Neural cell (in vitro differentiated cells): Measurements from ENCODE around the gene USB1. TPM values are rescaled to one million over a fixed set of nuclear protein-coding genes. Genes with fewer than 3 reads are reported as not detected.

Experiments
- H2AFZ ChIP-seq: fragments of 200-600, 300-800 bp; sonication (generic), shearing (Covaris generic); 2 replicates; pipeline ENCODE4 v1.6.0; 2014; ENCODE audit warnings: low read depth, mild to moderate bottlenecking, antibody characterized with exemption, low read length, moderate library complexity
- H3F3A ChIP-seq: fragments of 200-600 bp; shearing (Covaris generic); 2 replicates; pipeline ENCODE4 v1.6.1; 2016; ENCODE audit warnings: mild to moderate bottlenecking, moderate library complexity, mixed read lengths, antibody characterized with exemption, low read length; ENCODE audit not compliant: insufficient read depth, poor library complexity, severe bottlenecking
- H3K27ac ChIP-seq: fragments of 200-600, 300-800 bp; sonication (generic), shearing (Covaris generic); 2 replicates; pipeline ENCODE4 v1.5.1; 2014; ENCODE audit warnings: mild to moderate bottlenecking, low read length, moderate library complexity
- H3K27me3 ChIP-seq: fragments of 300-800, 200-600 bp; sonication (generic), shearing (Covaris generic); 2 replicates; pipeline ENCODE4 v1.6.0; 2014; ENCODE audit warnings: mild to moderate bottlenecking, low read depth, low read length, moderate library complexity; ENCODE audit not compliant: insufficient read depth
- H3K36me3 ChIP-seq: fragments of 300-800, 200-600 bp; sonication (generic), shearing (Covaris generic); 2 replicates; pipeline ENCODE4 v1.5.1; 2014; ENCODE audit warnings: mild to moderate bottlenecking, antibody characterized with exemption, low read length, moderate library complexity; ENCODE audit not compliant: insufficient read depth
- H3K4me2 ChIP-seq: fragments of 300-800, 200-600 bp; sonication (generic), shearing (Covaris generic); 2 replicates; pipeline ENCODE4 v1.6.0; 2014; ENCODE audit warnings: mild to moderate bottlenecking, low read length
- H3K4me3 ChIP-seq: fragments of 300-800, 200-600 bp; sonication (generic), shearing (Covaris generic); 2 replicates; pipeline ENCODE4 v1.5.1; 2014; ENCODE audit warnings: mild to moderate bottlenecking, low read length, moderate library complexity
- H3K79me2 ChIP-seq: fragments of 200-600 bp; shearing (Covaris generic); replicated peaks from 2 replicates; pipeline ENCODE4 v1.6.0; 2014; ENCODE audit warnings: mild to moderate bottlenecking, low read length, moderate library complexity; ENCODE audit not compliant: insufficient read depth
- H3K9ac ChIP-seq: fragments of 300-800, 200-600 bp; sonication (generic), shearing (Covaris generic); 2 replicates; pipeline ENCODE4 v1.6.1; 2016; ENCODE audit warnings: mild to moderate bottlenecking, low read length, mixed read lengths
- H3K9me2 ChIP-seq: fragments of 200-600 bp; shearing (Covaris generic); 2 replicates; pipeline ENCODE4 v1.6.1; 2016; ENCODE audit warnings: mild to moderate bottlenecking, low read length, mixed read lengths; ENCODE audit not compliant: insufficient read depth
- H3K9me3 ChIP-seq: fragments of 200-600, 300-800 bp; sonication (generic), shearing (Covaris generic); 2 replicates; pipeline ENCODE4 v1.6.1; 2016; ENCODE audit warnings: mild to moderate bottlenecking, mixed run types, low read length, moderate library complexity, mixed read lengths
- H4K20me1 ChIP-seq: fragments of 200-600 bp; shearing (Covaris generic); 2 replicates; pipeline ENCODE4 v1.6.1; 2016; ENCODE audit warnings: mild to moderate bottlenecking, mixed run types; ENCODE audit not compliant: insufficient read depth
- EP300 ChIP-seq: fragments of 450-650 bp; conservative IDR thresholded peaks from 2 replicates; pipeline ENCODE4 v1.6.1; 2014; ENCODE audit warnings: antibody characterized with exemption, mild to moderate bottlenecking, moderate library complexity; ENCODE audit not compliant: poor library complexity, severe bottlenecking
- EZH2 ChIP-seq: fragments of 200-600, 300-800 bp; shearing (Covaris generic), sonication (generic); IDR thresholded peaks from 2 replicates; pipeline ENCODE4 v1.6.1; 2014; ENCODE audit warnings: antibody characterized with exemption, low read length, borderline replicate concordance, mild to moderate bottlenecking; ENCODE audit not compliant: insufficient read depth, poor library complexity, severe bottlenecking
- MXI1 ChIP-seq: fragments of 450-650 bp; conservative IDR thresholded peaks from 2 replicates; pipeline ENCODE4 v1.6.1; 2014; ENCODE audit warnings: antibody characterized with exemption, mild to moderate bottlenecking; ENCODE audit not compliant: poor library complexity, severe bottlenecking
- POLR2AphosphoS5 ChIP-seq: IDR thresholded peaks from 2 replicates; pipeline ENCODE4 v1.6.1; 2012
- RAD21 ChIP-seq: fragments of 450-650 bp; conservative IDR thresholded peaks from 2 replicates; pipeline ENCODE4 v1.6.1; 2014; ENCODE audit warnings: antibody characterized with exemption, mild to moderate bottlenecking, moderate library complexity
- SMC3 ChIP-seq: fragments of 450-650 bp; conservative IDR thresholded peaks from 2 replicates; pipeline ENCODE4 v1.6.1; 2014; ENCODE audit warnings: antibody characterized with exemption, mild to moderate bottlenecking, moderate library complexity; ENCODE audit not compliant: poor library complexity
- TAF1 ChIP-seq: IDR thresholded peaks from 2 replicates; pipeline ENCODE4 v1.6.1; 2012; ENCODE audit warnings: low read depth
- polyA plus RNA-seq: library from polyadenylated mRNA; depleted of rRNA; stranded (reverse); fragments of >200 nt; gene quantifications from 2 replicates; pipeline ENCODE4 v1.2.3, GENCODE V29; 2014
- TF ChIP-seq, protein P1 (sequence below): fragments of 450-650 bp; IDR thresholded peaks from 2 replicates; pipeline ENCODE4 v1.5.1; 2014; ENCODE audit warnings: antibody characterized with exemption, mild to moderate bottlenecking, moderate library complexity; ENCODE audit not compliant: poor library complexity, severe bottlenecking
- TF ChIP-seq, protein P2 (sequence below): IDR thresholded peaks from 2 replicates; pipeline ENCODE4 v1.6.1; 2012; ENCODE audit warnings: borderline replicate concordance

Gene USB1
- polyA plus RNA-seq, 1 donor from 2014 or later: 25.7 TPM

DNA sequence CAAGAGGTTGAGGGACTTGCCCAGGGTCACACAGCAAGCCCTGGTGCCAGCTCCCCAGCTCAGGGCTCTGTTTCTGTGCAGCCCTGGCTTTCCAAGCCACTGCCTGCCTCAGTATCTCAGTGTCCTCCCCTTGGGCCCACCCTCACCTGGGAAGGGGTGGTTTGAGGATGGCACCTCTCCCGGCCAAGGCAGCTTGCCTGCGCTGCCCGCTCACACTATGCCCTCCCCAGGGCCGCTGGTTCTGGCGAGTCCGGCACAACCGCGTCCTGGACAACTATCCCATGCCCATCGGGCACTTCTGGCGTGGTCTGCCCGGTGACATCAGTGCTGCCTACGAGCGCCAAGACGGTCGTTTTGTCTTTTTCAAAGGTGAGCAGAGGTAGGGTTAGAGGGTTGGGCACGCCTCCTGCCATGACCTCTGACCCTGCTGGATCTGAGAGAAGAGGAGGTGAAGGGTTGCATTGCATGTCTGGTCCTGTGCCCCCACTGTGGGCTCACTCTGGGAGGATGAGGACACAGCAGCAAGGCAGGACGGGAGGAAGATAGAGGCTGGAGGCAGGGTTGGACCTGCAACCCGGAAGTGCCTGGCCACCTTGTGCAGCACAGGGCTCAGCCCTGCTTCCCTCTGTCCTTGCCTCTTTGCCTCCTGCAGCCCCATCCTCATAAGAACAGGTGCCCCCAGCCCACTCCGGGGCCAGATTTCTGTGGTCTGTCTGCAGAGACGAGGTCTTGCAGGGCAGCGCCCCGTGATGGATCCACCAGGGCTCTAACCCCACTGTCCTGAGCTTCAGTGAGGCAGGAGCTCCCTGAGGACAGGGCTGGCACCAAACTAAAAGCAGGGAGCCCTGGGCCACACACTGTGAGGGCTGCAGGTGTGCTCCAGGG lies 41.0 kb downstream of the USB1 start:
- TF ChIP-seq RAD21 (no peak), SMC3 (no peak), EP300 (no peak), TAF1 (no peak), POLR2AphosphoS5 (no peak), MXI1 (no peak), EZH2 (no peak)
- TF ChIP-seq, protein P1, sequence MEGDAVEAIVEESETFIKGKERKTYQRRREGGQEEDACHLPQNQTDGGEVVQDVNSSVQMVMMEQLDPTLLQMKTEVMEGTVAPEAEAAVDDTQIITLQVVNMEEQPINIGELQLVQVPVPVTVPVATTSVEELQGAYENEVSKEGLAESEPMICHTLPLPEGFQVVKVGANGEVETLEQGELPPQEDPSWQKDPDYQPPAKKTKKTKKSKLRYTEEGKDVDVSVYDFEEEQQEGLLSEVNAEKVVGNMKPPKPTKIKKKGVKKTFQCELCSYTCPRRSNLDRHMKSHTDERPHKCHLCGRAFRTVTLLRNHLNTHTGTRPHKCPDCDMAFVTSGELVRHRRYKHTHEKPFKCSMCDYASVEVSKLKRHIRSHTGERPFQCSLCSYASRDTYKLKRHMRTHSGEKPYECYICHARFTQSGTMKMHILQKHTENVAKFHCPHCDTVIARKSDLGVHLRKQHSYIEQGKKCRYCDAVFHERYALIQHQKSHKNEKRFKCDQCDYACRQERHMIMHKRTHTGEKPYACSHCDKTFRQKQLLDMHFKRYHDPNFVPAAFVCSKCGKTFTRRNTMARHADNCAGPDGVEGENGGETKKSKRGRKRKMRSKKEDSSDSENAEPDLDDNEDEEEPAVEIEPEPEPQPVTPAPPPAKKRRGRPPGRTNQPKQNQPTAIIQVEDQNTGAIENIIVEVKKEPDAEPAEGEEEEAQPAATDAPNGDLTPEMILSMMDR: no peak
- TF ChIP-seq, protein P2, sequence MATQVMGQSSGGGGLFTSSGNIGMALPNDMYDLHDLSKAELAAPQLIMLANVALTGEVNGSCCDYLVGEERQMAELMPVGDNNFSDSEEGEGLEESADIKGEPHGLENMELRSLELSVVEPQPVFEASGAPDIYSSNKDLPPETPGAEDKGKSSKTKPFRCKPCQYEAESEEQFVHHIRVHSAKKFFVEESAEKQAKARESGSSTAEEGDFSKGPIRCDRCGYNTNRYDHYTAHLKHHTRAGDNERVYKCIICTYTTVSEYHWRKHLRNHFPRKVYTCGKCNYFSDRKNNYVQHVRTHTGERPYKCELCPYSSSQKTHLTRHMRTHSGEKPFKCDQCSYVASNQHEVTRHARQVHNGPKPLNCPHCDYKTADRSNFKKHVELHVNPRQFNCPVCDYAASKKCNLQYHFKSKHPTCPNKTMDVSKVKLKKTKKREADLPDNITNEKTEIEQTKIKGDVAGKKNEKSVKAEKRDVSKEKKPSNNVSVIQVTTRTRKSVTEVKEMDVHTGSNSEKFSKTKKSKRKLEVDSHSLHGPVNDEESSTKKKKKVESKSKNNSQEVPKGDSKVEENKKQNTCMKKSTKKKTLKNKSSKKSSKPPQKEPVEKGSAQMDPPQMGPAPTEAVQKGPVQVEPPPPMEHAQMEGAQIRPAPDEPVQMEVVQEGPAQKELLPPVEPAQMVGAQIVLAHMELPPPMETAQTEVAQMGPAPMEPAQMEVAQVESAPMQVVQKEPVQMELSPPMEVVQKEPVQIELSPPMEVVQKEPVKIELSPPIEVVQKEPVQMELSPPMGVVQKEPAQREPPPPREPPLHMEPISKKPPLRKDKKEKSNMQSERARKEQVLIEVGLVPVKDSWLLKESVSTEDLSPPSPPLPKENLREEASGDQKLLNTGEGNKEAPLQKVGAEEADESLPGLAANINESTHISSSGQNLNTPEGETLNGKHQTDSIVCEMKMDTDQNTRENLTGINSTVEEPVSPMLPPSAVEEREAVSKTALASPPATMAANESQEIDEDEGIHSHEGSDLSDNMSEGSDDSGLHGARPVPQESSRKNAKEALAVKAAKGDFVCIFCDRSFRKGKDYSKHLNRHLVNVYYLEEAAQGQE: no peak
- no peak overlapping the region for H3K4me3 ChIP-seq

DNA sequence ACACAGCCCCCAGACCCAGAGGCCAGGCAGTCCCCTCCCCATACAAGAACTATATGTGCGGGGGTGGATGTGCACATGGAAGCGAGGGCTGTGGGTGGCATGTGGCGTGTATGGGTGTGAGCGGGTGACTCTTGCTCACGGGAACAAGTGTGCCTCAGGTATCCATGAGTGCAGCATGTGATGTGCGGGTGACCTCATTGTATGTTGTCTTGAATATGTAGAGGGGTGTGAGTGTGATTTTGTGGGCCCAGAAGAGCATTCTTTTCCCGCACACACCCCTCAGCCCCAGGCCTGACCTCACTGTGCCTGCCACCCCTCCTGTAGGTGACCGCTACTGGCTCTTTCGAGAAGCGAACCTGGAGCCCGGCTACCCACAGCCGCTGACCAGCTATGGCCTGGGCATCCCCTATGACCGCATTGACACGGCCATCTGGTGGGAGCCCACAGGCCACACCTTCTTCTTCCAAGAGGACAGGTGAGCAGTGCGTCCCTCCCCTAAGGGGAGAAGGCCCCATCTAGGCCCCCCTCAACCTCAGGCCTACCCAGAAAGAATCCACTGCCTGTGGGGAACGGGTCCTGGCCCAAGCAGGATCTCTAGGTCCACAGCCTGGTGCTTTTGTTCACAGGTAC lies 41.8 kb downstream of the USB1 start:
- H3K9ac ChIP-seq: no peak overlapping the region
- no peak overlapping the region for H3K4me3 ChIP-seq
- no peaks in the 10 kb centered on the region for H3K9me2 ChIP-seq
- H3K4me2 ChIP-seq: no peak overlapping the region
- no peak overlapping the region for H2AFZ ChIP-seq
- H3K9me3 ChIP-seq: no peaks in the 10 kb centered on the region
- H4K20me1 ChIP-seq: no peaks in the 10 kb centered on the region
- no peaks in the 10 kb centered on the region for H3K36me3 ChIP-seq
- H3K27me3 ChIP-seq: no peaks in the 10 kb centered on the region
- H3K79me2 ChIP-seq: no peaks in the 10 kb centered on the region
- no peak for TF ChIP-seq EP300
- no peak overlapping the region for H3K27ac ChIP-seq
- H3F3A ChIP-seq: no peaks in the 10 kb centered on the region

More for the DNA sequence above, 41.0 kb downstream of the USB1 start:
- Histone ChIP-seq H4K20me1 (no peaks in the 10 kb centered on the region), H3K36me3 (no peaks in the 10 kb centered on the region), H3K9ac (no peak overlapping the region), H3K9me3 (no peaks in the 10 kb centered on the region), H3K79me2 (no peaks in the 10 kb centered on the region), H3K4me2 (no peak overlapping the region), H2AFZ (no peak overlapping the region), H3K27ac (no peak overlapping the region), H3K9me2 (no peaks in the 10 kb centered on the region), H3K27me3 (no peaks in the 10 kb centered on the region), H3F3A (no peaks in the 10 kb centered on the region)
